GM12878 (cell line): ENCODE results near the gene RTCB. TPM values are rescaled to one million over a fixed set of nuclear protein-coding genes. Genes with fewer than 3 reads are reported as not detected.

Experiments
- ATAC-seq: fragments of 200-7000 bp; cut with Tn5 transposase; 3 replicates; pipeline ENCODE4 v1.9.1; 2020; ENCODE audit warnings: mild to moderate bottlenecking, moderate library complexity
- BruUV-seq: library from RNA; stranded (reverse); fragments of 400-500 nt; replicated peaks from 2 replicates; lab custom pipeline; 2021; lab: Mats Ljungman, UMichigan
- CTCF ChIA-PET: fragments of 300-600 bp; sonication (Branson Sonifier 250); formaldehyde crosslinking; extraction: SDS; loops from one replicate; lab custom pipeline; 2021; ENCODE audit warnings: inconsistent platforms; lab: Yijun Ruan, JAX
- POLR2A ChIA-PET: fragments of 350-600 bp; formaldehyde crosslinking; extraction: SDS; loops from one replicate; lab custom pipeline; 2021; ENCODE audit warnings: inconsistent platforms; lab: Charles Lee
- RAD21 ChIA-PET: fragments of 300-600 bp; sonication (Branson Sonifier 250); formaldehyde crosslinking; loops from one replicate; lab custom pipeline; 2023; ENCODE audit warnings: antibody characterized with exemption; ENCODE audit not compliant: unreplicated experiment; lab: Charles Lee
- SMC1A ChIA-PET: fragments of 300-600 bp; sonication (Branson Sonifier 250); formaldehyde crosslinking; loops from one replicate; lab custom pipeline; 2023; ENCODE audit not compliant: unreplicated experiment, uncharacterized antibody; lab: Charles Lee
- DNase-seq: peaks from one replicate; pipeline ENCODE4 v3.0.0-alpha.2; 2011; ENCODE audit warnings: low read depth, low spot score
- FAIRE-seq: peaks from 3 replicates; lab custom pipeline; 2011; peaks lifted over from hg19 to GRCh38; lab: Jason Lieb, UNC
- H2AFZ ChIP-seq: 2 replicates; pipeline ENCODE4 v1.6.0; 2011; ENCODE audit warnings: low read depth, low read length, control low read depth; ENCODE audit not compliant: control insufficient read depth
- H3K27ac ChIP-seq: 2 replicates; pipeline ENCODE4 v1.5.1; 2011; ENCODE audit warnings: control low read depth; ENCODE audit not compliant: control insufficient read depth, insufficient read depth
- H3K27me3 ChIP-seq, 2 experiments: replicated peaks in 1 of 2; 2 replicates each; pipeline versions ENCODE4 v1.6.0 to v1.6.1; 2011; ENCODE audit warnings: low read length in 1 of 2; ENCODE audit not compliant: control insufficient read depth in 2 of 2, insufficient read depth in 2 of 2
- H3K36me3 ChIP-seq, 2 experiments: 2 replicates each; pipeline ENCODE4 v1.5.1; 2011; ENCODE audit warnings: low read length in 1 of 2; ENCODE audit not compliant: control insufficient read depth in 2 of 2, insufficient read depth in 2 of 2
- H3K4me1 ChIP-seq: 2 replicates; pipeline ENCODE4 v1.6.1; 2011; ENCODE audit warnings: mild to moderate bottlenecking, low read length, moderate library complexity, mixed read lengths; ENCODE audit not compliant: control insufficient read depth, insufficient read depth
- H3K4me2 ChIP-seq: 2 replicates; pipeline ENCODE4 v1.6.0; 2011; ENCODE audit warnings: control low read depth; ENCODE audit not compliant: control insufficient read depth, insufficient read depth
- H3K4me3 ChIP-seq: fragments of 200-600 bp; sonication (generic); 2 replicates; pipeline ENCODE4 v1.5.1; 2016
- H3K79me2 ChIP-seq: 2 replicates; pipeline ENCODE4 v1.6.0; 2011; ENCODE audit warnings: low read length; ENCODE audit not compliant: control insufficient read depth, insufficient read depth
- H3K9ac ChIP-seq: 2 replicates; pipeline ENCODE4 v1.8.0; 2011; ENCODE audit warnings: low read length, control low read depth, mixed read lengths; ENCODE audit not compliant: control insufficient read depth, insufficient read depth
- H3K9me3 ChIP-seq: replicated peaks from 3 replicates; pipeline ENCODE4 v1.5.1; 2011; ENCODE audit warnings: mild to moderate bottlenecking, low read length; ENCODE audit not compliant: control insufficient read depth, insufficient read depth
- H4K20me1 ChIP-seq: 2 replicates; pipeline ENCODE4 v1.6.0; 2011; ENCODE audit not compliant: control insufficient read depth, insufficient read depth
- EP300 ChIP-seq, 2 experiments: fragments of 150-350 bp in 1 of 2; IDR thresholded peaks; 2 replicates each; pipeline ENCODE4 v1.6.1; 2011 to 2012; ENCODE audit warnings: low read depth in 2 of 2, low read length in 2 of 2, borderline replicate concordance in 1 of 2, improper control_type of control experiment in 1 of 2, inconsistent platforms in 1 of 2; ENCODE audit not compliant: control insufficient read depth in 1 of 2
- JUNB ChIP-seq: IDR thresholded peaks from 2 replicates; pipeline ENCODE4 v1.6.1; 2016; ENCODE audit warnings: antibody characterized with exemption, mild to moderate bottlenecking
- MTA2 ChIP-seq: fragments of 450-650 bp; IDR thresholded peaks from 2 replicates; pipeline ENCODE4 v1.6.1; 2016; ENCODE audit warnings: low read depth, mild to moderate bottlenecking, moderate library complexity
- NFYA ChIP-seq: IDR thresholded peaks from 2 replicates; pipeline ENCODE4 v1.6.1; 2011; ENCODE audit warnings: low read depth, mild to moderate bottlenecking, low read length, improper control_type of control experiment, borderline replicate concordance
- NR2C1 ChIP-seq: fragments of 450-650 bp; IDR thresholded peaks from 2 replicates; pipeline ENCODE4 v1.6.1; 2017; ENCODE audit warnings: antibody characterized with exemption, mild to moderate bottlenecking, moderate library complexity
- RELB ChIP-seq: fragments of 450-650 bp; IDR thresholded peaks from 2 replicates; pipeline ENCODE4 v1.6.1; 2017; ENCODE audit warnings: low read depth, mild to moderate bottlenecking, moderate library complexity
- RUNX3 ChIP-seq: IDR thresholded peaks from 2 replicates; pipeline ENCODE4 v1.6.1; 2012; ENCODE audit warnings: low read length, inconsistent platforms
- YY1 ChIP-seq: IDR thresholded peaks from 2 replicates; pipeline ENCODE4 v1.6.1; 2011; ENCODE audit warnings: low read depth, mild to moderate bottlenecking, low read length
- WGBS: methylation state at CpG from one replicate; pipeline ENCODE4 v1.1.6; 2016; ENCODE audit warnings: low lambda C conversion rate; ENCODE audit not compliant: insufficient replicate concordance, insufficient coverage; ENCODE audit errors: missing lambda C conversion rate; 5-methylcytosine and 5-hydroxymethylcytosine counted together
- in situ Hi-C: fragments of 300-500 bp; cut with MboI; formaldehyde crosslinking; loops from 9 replicates; pipeline ENCODE4 v1.14.3; 2018; ENCODE audit warnings: mixed read lengths
- intact Hi-C: fragments of 100-400 bp; cut with micrococcal nuclease; formaldehyde crosslinking; loops from one replicate; pipeline ENCODE4 v1.14.2; 2022; ENCODE audit not compliant: unreplicated experiment
- polyA plus RNA-seq, 11 experiments: library from polyadenylated mRNA; depleted of rRNA in 4 of 11; unstranded in 6 of 11; stranded (reverse) in 5 of 11; fragments of >200 nt; fragmentation: Nextera tagmentation in 4 of 11; fragmentation: Illumina TruSeq in 1 of 11; extraction: Ambion mirVana in 4 of 11; extraction: Trizol in 1 of 11; gene quantifications; 1 replicate in 1 of 11; 2 replicates in 10 of 11; pipeline versions ENCODE4 v1.2.1 to v1.2.3, GENCODE V29; 2011 to 2016; ENCODE audit warnings: inconsistent platforms in 2 of 11, missing spikeins in 2 of 11, low read depth in 1 of 11
- total RNA-seq, 4 experiments: library from RNA; depleted of rRNA in 3 of 4; stranded (reverse); fragments of >200 nt in 3 of 4; fragmentation: Illumina TruSeq in 1 of 4; extraction: Trizol in 1 of 4; gene quantifications; 2 replicates each; pipeline versions ENCODE4 v1.2.1 to v1.2.3, GENCODE V29; 2013 to 2021

RTCB gene
- total and polyA plus RNA-seq, 10 of the 15 experiments (the other 5 are each of a cell fraction or from before 2014, with no cell fraction given), result 88.4 to 203 (median 106) TPM

DNA sequence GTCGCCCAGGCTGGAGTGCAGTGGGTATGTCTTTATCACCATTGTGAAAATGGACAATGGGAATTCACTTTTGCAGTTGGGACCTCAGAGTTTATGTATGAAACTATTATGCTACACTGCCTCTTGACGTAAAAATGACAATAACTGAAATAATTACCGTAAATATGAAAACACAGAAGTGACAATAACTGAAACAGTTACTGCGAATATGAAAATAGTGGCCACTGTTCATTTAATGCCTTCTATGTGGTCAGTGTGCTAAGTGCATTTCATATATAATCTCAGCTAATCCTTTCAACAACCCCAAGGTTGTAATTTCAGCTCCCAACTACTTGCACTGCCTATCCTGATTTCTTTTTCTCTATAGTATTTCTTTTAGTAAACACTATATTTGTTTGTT lies 5.9 kb upstream of the RTCB start:
- SMC1A ChIA-PET, result interaction anchor here (1.3 kb wide), 2 partner anchors 9 to 56 kb away, joined by 3 to 5 read pairs; no protein-coding TSS in a partner anchor
- no peaks in the 10 kb centered on the region; the same call in 1 of the 2 replicates for H3K4me1 ChIP-seq
- H3K79me2 ChIP-seq, result no peaks in the 10 kb centered on the region
- H2AFZ ChIP-seq, result no peak overlapping the region
- RAD21 ChIA-PET, result no interaction called here
- H3K9ac ChIP-seq, result no peak overlapping the region
- 3% methylated on average over 4 of the region's 4 CpGs for WGBS
- H3K27me3 ChIP-seq, result no peaks in the 10 kb centered on the region
- no peaks in the 10 kb centered on the region for H3K36me3 ChIP-seq
- DNase-seq, result no peak
- CTCF ChIA-PET, result interaction anchor here (0.8 to 1.5 kb wide), 3 partner anchors 26 to 57 kb away, joined by 3 to 4 read pairs (median 4); partner anchors contain the start of gene FBXO7
- POLR2A ChIA-PET, result no interaction called here
- BruUV-seq, result no TSS peak
- FAIRE-seq, result no peak
- intact Hi-C loops (no loop called here), in situ Hi-C loops (no loop called here)
- H4K20me1 ChIP-seq, result no peaks in the 10 kb centered on the region
- H3K9me3 ChIP-seq, result no peaks in the 10 kb centered on the region; the same call in 2 of the 3 replicates
- H3K4me3 ChIP-seq, result no peak overlapping the region
- TF ChIP-seq NR2C1, result no peak
- TF ChIP-seq MTA2, result peak; percentile 40; the same call in 1 of the 2 replicates
- TF ChIP-seq EP300 (IDR thresholded peaks at IDR 0.05; ENCODE audit: borderline replicate concordance in 1 of 2, control insufficient read depth in 1 of 2, low read depth in 2 of 2, low read length in 2 of 2), result peak in 1 of 2 experiments; percentile 36; a peak in 1 of 4 replicates
- TF ChIP-seq JUNB, result peak; percentile 69
- peak; percentile 24; the same call in 1 of the 2 replicates for TF ChIP-seq RUNX3
- no peak for TF ChIP-seq YY1
- no peak overlapping the region for H3K4me2 ChIP-seq
- no peak overlapping the region for H3K27ac ChIP-seq
- peak; percentile 77 for ATAC-seq

DNA sequence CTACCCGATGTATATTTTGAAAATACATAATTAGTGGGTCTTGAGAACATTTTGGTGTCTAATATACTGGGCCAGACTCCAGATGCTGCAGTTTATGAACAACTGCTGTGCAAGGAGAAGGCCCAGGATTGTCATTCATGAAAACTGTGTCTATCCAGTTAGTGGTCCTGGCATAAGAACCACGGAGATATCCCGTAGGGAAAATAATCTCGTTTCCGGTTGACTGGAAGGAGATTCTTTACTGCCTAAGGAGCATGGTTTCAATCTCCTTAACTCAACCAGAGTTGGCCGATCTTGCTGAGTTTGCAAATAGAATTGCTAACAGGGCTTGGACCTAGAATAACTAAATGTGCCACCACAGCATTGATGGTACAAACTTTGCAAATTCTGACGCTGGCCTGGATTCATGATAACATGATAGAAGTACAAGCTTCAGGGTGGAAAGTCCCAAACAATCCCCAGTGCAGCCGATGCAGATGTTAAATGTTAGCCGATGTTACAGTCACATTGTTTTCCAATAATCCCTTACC lies 4.6 kb upstream of the RTCB start:
- Histone ChIP-seq H3K27ac (no peak overlapping the region), H3K36me3 (no peaks in the 10 kb centered on the region), H3K9me3 (no peaks in the 10 kb centered on the region; the same call in 2 of the 3 replicates), H3K79me2 (peaks cover 4% of the 10 kb centered on the region), H2AFZ (no peak overlapping the region), H3K4me3 (no peak overlapping the region), H3K27me3 (no peaks in the 10 kb centered on the region), H3K9ac (no peak overlapping the region), H3K4me2 (no peak overlapping the region), H3K4me1 (peaks cover 4% of the 10 kb centered on the region), H4K20me1 (no peaks in the 10 kb centered on the region)
- 43% methylated on average over 9 of the region's 9 CpGs for WGBS
- in situ Hi-C loops, result no loop called here
- intact Hi-C loops, result no loop called here
- ChIA-PET CTCF (interaction anchor here (1.0 kb wide), 1 partner anchor 27 kb away, joined by 4 read pairs; no protein-coding TSS in a partner anchor), RAD21 (interaction anchor here (0.7 kb wide), 1 partner anchor 750 kb away, joined by 3 read pairs; no protein-coding TSS in a partner anchor), POLR2A (no interaction called here), SMC1A (interaction anchor here (1.3 kb wide), 1 partner anchor 57 kb away, joined by 5 read pairs; no protein-coding TSS in a partner anchor)
- TF ChIP-seq NFYA (no peak), RELB (0 out of 2 replicates have a peak, but pooled peaks have one; percentile 20)
- no peak for FAIRE-seq
- no TSS peak for BruUV-seq
- peak; percentile 24 for ATAC-seq
- no peak for DNase-seq
